NCI-H146 (cell line): Measurements from ENCODE around the gene DPYSL4.

Experiments
- DNase-seq: peaks from one replicate; lab custom pipeline; 2025; lab: John Stamatoyannopoulos, UW

Gene DPYSL4

DNA sequence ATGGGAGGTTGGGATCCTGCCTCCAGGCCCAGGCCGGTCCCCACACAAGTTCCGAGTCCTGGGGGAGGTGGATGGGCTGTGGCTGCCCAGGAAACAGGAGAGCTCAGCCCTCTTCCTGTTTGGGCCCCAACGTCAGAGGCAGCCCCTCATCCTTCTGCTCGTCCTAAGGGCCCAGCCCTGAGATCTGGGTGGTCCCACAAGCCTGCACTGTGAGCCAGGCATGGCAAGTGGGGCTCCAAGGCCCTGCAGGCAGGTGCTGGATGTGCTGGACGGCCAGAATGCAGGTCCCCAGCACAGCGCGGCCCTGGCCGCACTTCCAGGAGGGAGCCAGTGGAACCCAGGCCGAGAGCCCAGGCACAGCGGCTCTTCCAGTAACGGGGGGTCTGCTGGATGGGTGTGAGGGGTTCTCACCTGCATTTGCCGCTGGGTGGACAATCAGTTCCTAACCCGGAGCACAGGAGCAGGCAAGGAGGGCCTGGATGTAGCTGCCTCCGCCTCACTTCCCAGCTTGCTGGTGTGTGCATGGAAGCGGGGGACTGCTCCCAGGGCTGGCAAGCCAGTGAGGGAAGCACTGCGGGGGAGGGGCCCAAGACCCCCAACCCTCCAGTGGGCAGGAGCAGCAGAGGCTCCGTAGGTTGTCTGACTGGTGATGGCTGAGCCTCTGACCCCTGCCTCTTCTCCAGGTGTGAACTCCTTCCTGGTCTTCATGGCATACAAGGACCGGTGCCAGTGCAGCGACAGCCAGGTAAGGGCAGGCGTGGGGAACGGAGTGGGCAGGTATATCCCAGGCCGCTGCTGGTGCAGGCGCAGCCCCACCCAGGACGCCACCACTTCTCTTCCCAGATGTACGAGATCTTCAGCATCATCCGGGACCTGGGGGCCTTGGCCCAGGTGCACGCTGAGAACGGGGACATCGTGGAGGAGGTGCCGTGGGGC lies 9.7 kb downstream of the DPYSL4 start:
- no peak for DNase-seq

DNA sequence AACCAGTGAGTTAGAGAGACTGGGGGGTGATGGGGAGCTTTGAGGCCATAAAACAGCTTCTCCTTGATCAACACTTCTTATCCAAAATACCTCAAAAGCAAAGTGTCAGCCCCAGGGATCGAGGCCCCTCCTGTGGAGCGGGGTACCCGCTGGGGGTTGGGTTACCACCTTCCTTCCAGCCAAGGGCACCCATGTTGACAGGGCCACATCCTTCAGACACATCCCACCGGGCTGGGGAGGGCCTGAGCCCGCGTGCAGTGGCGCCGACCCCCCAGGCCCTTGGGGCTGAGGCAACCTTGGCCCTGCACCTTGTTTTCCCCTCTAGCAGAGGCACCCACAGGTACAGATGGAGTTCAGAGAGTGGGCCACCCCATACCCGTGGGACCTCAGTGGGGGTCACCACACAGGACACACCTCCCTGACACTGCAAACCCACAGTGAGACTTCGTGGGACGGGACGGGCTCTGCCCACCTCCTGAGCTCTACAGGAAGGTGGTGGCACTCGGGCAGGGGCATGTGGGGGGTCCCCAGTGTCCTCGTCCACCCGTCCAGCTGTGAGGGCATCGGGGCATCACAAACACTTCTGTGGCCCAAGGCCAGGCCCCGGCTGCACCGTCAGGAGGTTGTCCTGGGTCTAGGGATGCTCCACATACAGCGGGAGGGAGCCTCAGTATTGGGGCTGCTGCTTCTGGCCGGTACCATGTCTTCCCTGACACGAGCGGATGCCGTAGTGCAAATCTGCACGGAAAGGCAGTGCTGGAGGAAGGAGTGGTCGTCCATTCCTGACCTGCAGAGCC lies 10.7 kb downstream of the DPYSL4 start:
- DNase-seq: no peak

DNA sequence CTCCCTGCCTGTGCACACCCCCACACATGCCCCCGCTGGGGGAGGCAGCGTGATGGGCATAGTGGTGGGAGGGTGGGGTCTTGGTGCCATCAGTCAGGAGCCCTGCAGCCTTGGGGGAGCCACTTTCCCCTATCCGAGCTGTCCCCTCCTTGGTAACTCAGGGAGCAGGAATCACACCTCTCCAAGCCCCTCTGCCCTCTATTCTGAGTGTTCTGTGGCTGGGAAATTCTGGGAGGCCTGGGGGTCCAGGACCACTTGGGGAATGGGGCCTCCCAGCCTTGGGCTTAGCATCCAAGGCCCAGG lies 11.3 kb downstream of the DPYSL4 start:
- DNase-seq: no peak

DNA sequence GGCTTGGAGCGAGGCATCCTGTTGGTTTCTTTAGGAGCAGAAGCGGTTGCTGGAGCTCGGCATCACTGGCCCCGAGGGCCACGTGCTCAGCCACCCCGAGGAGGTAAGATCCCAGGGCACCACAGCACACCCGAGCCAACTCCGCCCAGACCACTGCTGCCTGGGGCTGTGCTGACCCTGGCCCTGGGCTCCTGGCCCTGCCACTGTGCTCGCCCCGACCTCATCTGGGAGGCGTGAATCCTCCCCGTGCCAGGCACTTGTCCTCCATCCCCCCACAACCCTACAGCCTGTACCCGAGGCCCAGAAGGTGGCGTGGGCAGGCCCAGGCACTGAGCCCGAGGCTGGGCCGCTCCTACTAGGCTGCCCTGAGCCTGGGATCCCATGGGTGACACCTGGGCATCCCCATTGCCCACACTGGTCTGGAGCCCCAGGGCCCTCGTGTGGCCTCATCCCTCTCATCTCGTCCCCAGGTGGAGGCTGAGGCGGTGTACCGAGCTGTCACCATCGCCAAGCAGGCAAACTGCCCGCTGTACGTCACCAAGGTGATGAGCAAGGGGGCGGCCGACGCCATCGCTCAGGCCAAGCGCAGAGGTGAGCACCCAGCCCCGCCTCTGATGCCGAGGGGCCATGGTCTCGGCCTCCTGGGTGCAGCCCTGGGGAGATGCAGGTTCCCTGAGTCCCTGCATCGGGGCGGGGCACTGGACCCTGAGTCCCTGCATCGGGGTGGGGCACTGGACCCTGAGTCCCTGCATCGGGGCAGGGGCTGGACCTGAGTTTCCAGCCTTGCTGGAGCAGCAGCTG lies 11.8 kb downstream of the DPYSL4 start:
- DNase-seq: no peak

DNA sequence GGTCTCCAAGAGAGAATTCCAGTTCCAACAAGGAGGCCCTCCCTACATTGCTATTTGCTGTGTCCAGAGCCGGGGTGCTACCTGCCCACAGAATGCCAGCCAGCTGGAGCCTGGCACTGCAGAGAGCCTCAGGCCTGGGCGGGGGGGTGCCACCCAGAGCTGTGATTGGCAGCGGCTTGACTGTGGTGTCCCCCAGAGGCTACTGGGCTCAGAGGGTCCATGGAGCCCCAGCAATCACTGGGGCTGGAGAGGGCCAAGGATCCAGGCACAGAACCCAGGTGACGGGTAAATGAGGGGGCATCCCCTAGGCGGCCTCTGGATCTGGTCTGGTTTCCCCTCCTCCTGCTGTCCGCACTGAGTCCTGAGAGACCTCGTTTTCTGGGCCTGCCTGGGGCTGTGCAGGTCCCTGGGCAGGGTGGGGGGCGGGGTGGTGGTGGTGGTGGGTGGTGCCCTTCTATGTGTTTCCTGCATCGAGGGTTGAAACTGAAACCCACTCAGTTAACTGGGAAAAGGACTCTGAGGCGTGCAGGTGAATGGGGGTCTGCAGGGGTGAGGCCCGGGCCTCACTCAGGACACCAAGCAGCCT lies 12.6 kb downstream of the DPYSL4 start:
- no peak for DNase-seq

DNA sequence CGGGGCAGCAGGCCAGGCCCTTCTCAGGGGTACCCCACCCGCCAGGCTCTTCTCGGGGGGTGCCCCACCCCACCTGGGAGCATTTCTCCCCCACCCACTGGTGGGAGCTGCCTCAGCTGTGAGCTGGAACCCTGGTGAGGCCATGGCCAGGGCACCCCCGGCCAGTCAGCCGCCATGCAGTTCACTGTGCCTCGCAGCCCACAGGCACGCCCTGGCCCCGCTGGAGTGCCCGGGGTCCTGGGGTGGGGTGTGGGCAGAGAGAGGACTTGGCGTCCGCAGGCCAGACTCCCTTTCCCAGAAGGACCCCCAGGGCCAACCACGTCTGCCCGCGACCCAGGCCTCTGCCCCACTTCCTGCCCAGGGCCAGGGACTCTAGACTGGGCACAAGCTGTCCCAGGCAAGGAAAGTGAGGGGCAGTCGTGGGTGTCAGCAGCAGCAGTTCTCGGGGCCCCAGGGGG lies 13.1 kb downstream of the DPYSL4 start:
- no peak for DNase-seq

DNA sequence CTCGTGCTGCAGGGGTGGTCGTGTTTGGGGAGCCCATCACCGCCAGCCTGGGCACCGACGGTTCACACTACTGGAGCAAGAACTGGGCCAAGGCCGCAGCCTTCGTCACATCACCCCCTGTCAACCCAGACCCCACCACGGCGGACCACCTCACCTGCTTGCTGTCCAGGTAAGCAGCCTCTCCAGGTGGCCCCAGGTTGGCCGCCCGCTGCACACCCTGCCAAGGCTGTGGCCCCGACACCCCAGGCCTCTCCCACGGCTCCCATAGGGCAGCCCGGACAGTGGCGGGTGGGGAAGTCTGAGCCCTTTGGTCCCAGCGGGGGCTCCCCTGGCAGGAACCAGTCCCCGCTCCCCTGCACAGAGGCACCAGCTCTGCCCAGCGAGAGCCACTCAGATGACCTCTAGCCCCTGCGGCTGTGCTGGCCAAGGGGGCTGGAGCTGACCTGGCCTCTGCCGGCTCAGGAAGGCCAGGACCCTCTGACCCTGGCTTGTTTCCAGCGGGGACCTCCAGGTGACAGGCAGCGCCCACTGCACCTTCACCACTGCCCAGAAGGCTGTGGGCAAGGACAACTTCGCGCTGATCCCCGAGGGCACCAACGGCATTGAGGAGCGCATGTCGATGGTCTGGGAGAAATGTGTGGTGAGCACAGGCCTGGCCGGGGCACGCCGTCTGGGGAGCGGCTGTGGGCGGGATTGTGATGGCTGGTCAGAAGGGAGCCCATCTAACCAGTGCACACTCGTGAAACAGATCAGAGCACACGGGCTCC lies 13.8 kb downstream of the DPYSL4 start:
- no peak for DNase-seq

DNA sequence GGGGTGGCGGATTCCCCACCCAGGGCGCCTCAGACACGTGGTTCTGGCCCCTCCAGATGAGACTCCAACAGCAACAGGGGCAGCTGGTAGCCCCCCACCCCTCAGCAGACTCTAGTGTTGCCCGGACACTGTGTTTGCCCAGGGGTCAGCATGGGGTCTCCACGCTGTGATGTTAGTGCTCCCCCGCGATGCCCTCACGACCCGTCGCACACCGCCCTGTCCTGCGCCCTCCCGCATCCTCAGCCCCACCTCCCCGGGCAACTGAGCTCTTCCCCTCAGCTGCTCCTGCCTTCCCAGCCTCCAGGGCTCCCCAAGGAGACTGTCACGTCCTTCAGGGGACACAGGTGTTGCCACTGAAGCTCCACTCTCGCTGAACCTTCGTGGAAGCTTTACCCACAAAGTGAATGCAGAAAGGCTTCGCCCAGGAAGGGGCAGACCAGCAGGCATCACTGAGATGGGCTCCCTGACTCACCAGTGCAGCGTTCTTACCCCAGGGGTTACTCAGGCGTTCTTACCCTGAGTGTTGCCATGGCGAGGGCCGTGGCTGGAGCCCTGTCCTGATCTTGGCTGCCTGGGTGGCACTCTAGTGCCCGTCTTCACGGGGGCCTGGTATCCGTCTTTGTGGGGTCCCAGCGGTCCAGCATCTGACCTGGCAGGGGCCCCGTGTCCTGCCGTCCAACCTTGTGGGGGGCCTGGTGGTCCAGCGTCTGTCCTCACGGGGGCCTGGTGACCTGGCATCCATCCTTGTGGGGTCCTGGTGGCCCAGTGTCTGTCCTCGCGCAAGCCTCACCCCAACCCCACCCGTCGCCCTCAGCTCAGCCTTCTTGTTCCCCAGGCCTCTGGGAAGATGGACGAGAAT lies 14.6 kb downstream of the DPYSL4 start:
- DNase-seq: no peak

DNA sequence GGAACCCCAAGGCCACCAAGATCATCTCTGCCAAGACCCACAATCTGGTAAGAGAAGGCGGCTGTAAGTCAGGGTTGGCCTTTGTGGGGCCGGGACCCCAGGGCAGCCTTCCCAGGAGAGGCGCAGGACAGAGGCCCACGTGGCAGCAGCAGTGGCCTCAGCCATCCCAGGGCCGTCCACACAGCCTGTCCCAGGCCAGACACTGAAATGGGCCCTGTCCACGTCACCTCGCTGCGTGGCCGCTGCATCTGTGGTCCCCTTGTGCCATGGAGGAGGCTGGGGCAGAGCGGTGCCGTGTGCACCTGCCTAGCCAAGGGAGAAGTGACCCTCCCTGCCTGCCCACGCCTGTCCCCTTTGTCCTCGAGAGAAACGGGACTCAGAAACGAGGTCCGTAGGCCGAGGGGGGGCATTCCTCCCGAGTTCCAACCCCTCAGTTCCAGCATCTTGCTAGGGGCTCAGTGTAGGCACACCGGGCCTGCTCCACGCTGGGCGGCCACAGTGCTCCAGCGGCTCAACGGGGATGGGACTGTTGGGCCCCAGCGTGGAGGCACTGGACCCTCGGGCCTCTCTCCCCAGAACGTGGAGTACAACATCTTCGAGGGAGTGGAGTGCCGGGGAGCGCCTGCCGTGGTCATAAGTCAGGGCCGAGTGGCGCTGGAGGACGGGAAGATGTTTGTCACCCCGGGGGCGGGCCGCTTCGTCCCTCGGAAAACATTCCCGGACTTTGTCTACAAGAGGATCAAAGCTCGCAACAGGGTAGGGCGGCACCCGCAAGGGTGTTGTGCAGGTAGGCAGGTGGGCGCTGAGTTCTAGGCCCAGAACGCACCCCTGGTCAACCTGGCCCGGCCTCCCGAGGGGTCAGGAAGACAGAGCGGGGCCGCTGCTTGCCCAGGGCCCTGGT lies 15.6 kb downstream of the DPYSL4 start:
- DNase-seq: no peak

DNA sequence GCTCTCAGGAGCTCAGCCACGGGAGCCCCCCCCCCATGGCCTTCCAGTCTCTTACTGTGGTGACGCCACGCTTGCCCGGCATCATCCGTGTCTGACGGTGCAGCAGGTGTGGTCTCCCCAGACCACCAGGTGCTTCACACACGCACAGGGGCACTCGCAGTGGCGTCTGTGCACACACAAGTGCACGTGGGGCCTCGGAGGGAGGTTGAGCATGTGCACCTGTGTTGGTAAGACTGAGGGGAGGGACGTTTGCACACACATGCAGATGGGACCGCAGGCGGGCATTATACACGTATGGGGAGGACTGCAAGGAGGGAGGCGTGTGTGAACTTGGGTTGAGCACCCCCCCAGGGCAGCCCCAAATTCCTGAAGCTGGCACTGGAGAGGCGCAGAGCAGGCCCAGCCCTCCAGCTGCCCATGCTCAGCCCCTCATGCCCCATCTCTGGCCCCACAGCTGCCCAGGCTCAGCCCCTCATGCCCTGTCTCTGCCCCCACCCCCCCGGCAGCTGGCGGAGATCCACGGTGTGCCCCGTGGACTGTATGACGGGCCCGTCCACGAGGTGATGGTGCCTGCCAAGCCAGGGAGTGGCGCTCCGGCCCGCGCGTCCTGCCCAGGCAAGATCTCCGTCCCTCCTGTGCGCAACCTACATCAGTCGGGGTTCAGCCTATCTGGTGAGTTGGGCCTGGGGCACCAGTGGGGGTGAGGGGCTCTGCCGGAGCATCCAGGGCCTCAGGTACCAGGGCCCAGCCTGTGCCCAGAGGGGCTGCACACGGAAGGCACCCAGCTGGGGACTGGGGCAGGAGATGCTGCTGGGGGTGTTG lies 16.7 kb downstream of the DPYSL4 start:
- DNase-seq: no peak

DNA sequence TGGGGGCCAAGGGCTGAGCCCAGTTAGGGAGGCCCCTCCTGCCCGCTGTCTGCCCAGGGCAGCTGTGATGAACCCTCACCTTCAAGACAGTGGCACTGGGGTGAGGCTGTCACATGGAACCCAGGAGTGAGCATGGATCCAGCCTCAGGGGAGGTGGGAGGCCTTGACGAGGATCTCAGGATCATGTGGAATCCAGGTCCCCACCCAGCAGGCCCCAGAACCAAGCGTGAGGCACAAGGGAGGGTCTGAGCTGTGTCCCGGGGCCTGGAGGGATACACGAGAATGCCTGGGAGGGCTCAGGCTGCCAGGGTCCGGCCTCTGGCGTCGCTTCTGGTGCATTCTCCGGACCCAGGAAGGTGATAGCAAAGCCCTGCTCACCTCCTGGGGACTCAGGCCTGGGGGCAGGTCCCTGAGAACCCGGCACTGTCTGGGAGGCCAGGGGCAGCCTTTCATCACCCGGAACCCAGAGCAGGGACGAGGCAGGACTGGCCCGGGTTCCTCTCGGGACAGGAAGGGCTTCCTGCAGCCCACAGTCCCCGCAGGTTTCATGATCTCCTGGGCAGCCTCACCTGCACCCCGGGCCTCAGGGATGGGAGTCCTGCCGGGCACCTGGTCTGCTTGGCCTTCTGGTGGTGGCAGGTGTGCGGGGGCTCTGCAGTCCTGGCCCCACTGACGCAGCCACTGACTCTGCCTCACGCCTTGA lies 17.5 kb downstream of the DPYSL4 start:
- DNase-seq: no peak

DNA sequence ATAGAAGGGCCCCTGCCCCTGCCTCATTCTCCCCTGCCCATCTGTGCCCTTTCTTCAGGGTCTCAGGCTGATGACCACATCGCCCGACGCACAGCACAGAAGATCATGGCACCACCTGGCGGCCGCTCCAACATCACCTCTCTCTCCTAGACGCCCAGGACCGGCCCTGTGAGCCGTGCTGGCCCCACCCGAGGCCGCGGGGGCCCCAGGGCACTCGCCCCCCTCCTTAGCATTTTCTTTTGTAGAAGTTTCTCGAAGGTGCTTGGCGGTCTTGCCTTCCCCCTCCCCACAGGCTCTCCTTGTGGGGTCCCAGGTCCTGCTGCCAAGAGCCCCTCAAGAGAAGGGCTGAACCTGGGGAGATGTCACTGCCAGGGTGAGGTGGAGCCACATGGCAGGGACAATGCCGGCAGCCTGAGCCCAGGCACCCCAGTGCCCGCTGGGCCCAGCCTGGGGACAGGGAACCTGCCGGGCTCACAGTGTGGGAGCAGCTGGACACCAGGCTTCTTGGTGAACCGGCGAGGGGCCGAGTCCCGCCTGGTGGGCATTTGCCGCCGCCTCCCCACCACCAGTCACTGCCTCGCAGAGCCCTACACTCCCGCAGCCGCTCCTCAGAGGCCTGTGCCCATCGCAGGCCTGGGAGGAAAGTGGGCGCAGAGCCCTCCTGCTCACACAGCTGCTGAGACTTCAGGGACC lies 18.2 kb downstream of the DPYSL4 start:
- DNase-seq: no peak

DNA sequence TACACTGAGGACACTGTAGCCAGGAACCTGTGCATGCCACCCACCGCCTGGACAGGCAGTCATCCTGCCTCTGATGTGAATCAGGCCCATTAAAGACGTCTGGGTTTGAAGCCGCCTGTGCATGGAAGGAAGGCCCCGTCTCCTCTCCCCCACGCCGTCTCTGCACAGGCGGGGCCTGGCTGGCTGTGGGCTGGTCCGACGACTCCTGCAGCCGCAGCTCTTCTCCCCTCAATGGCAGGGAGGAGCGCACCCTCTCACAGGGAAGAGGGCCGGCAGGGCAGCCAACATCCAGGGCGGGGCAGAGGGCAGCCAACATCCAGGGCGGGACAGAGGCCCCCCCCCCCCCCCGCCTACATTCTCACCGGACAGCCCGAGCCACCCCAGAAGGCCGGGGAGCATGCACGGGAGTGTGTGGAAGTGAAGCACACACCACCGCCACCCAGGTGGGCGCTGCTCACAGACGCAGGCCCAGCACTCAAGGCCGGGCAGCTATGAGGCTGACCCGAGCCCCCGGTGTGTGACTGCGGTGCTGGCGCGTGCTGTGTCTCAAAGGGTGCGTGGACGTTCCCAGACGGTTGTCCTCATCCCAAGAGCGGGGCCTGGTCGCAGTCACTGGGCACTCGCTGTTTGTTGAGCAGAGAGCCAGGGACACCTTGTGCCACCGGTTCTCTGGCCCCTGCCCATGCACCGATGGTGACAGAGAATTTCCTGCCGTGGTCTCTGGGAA lies 19.1 kb downstream of the DPYSL4 start:
- DNase-seq: no peak

DNA sequence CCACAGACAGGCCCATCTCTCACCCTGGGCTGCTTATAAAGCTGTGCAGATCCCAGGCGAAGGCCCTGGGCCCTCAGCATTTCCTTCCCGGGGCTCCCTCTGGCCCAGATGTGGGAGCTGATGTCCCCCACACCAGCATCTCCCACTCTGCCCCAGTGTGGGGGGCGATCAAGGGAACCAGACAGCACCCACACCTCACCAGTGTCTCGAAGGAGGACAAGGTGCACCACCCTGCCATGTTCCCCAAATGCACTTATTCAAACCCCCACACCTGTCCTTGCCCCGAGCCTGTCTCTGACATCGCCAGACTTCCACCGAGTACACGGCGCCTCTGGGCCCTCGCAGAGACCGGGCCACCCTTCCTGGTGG lies 19.6 kb downstream of the DPYSL4 start:
- DNase-seq: no peak

DNA sequence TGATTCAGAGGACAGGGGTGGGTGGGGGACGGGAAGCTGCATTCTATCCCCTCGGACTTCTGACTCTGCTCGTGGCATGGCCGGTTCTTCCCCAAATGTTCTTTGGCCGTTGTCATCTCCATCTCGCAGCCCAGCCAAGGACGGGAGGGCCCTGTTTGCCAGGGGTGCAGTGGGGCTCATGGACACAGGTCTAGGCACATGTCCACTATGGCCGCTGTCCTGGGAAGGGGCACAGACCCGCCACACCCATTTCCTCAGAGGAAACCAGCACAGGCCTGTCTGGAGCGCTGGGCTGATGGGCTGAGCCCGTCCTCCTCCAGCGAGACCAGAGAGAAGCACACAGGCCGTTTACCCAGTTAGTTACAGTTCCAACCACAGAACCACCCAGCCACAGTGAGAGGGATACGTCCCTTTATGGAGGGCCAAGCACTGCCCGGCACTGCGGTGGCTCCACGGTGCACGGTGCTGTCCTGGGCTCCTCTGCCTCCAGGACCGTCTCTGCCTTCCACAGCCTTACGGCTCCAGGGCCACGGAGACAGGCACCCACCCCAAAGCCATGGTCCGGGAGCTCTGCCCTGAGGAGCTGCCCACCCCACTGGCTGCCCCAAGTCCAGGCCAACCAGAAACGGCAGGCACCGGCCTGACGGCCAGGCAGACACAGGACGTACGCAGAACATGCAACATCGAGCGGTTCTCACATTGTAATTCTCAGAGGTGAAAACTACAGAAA lies 20.2 kb downstream of the DPYSL4 start:
- no peak for DNase-seq
